Measurements from ENCODE around the gene PFN3. TPM values are rescaled to one million over a fixed set of nuclear protein-coding genes. Genes with fewer than 3 reads are reported as not detected.

Gene PFN3
- total RNA-seq, 1 donor from 2014 or later = not detected

DNA sequence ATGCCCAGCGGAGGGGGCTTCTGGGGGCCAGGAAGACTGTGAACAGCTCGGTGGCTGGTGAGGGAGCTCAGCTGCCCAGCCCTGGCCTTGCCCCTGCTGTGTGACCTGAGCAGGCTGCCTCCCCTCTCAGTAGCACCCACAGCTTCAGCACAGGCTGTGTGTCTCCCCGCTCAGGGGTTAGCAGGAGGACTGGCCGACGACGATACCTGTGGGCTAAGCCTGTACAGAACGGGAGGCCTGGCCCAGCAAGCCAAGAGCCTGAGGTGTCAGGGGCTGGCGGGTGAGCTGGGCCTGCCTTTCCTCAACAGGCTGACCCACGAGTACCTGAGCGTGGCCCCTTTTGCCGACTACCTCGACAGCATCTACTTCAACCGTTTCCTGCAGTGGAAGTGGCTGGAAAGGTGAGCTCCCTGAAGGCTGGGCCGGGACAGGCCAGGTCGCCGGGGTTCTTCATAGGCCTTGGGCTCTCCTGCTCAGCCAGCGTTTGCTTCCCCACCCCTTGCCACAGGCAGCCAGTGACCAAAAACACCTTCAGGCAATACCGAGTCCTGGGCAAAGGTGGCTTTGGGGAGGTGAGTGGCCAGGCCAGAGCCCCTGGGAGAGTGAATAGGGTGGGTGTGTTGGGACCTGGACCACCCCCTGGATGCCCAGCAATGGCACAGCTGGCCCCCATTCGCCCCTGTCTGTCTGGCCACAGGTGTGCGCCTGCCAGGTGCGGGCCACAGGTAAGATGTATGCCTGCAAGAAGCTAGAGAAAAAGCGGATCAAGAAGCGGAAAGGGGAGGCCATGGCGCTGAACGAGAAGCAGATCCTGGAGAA, 32.6 kb upstream of the PFN3 start:
- peaks cover 2% of the 10 kb centered on the region for H3F3A ChIP-seq (ENCODE audit: low read depth)
- no peak overlapping the region for H3K4me3 ChIP-seq
- DNase-seq (ENCODE audit: low spot score) = no peak
- H3K4me2 ChIP-seq = no peak overlapping the region
- no peak for TF ChIP-seq EZH2 (IDR thresholded peaks at IDR 0.05)
- no peak for TF ChIP-seq EZH2phosphoT487 (IDR thresholded peaks at IDR 0.05)
- no peak for TF ChIP-seq CTCF (IDR thresholded peaks at IDR 0.05)
- H3K36me3 ChIP-seq = no peaks in the 10 kb centered on the region
- H3K27ac Mint-ChIP-seq = no peak overlapping the region
- H3K79me2 ChIP-seq (ENCODE audit: low read depth) = peaks cover 18% of the 10 kb centered on the region
- no peaks in the 10 kb centered on the region for H3K27me3 ChIP-seq
- no peaks in the 10 kb centered on the region for H3K9me3 ChIP-seq (ENCODE audit: low read depth)
- no peak overlapping the region for H3K4me3 Mint-ChIP-seq
- peaks cover 20% of the 10 kb centered on the region for H4K20me1 ChIP-seq (ENCODE audit: low read depth)
- H3K36me3 Mint-ChIP-seq = peaks cover 13% of the 10 kb centered on the region
- no peak overlapping the region for H2AFZ ChIP-seq (replicated peaks)
- H3K4me1 Mint-ChIP-seq = peaks cover 16% of the 10 kb centered on the region
- no peak overlapping the region for H3K27ac ChIP-seq
- no peaks in the 10 kb centered on the region for H3K4me1 ChIP-seq
- H3K9me3 Mint-ChIP-seq = no peaks in the 10 kb centered on the region
- H3K9ac ChIP-seq = no peak overlapping the region
- peaks cover 3% of the 10 kb centered on the region for H3K27me3 Mint-ChIP-seq (ENCODE audit: insufficient read depth, low read depth)

GRCh38 chr5:177432143-177432838, 31.8 kb upstream of the PFN3 start:
- Histone ChIP-seq H3K27ac (no peak overlapping the region), H3K27me3 (no peaks in the 10 kb centered on the region), H3K4me3 (no peak overlapping the region), H3F3A (ENCODE audit: low read depth) (no peaks in the 10 kb centered on the region), H3K4me2 (no peak overlapping the region), H3K9me3 (ENCODE audit: low read depth) (no peaks in the 10 kb centered on the region), H3K36me3 (no peaks in the 10 kb centered on the region), H2AFZ (replicated peaks) (no peak overlapping the region), H3K9ac (no peak overlapping the region), H3K4me1 (peaks cover 7% of the 10 kb centered on the region), H4K20me1 (ENCODE audit: low read depth) (peaks cover 28% of the 10 kb centered on the region), H3K79me2 (ENCODE audit: low read depth) (peaks cover 26% of the 10 kb centered on the region)
- H3K4me3 Mint-ChIP-seq = no peak overlapping the region
- TF ChIP-seq CTCF (IDR thresholded peaks at IDR 0.05) = no peak
- no peak for TF ChIP-seq EZH2 (IDR thresholded peaks at IDR 0.05)
- TF ChIP-seq EZH2phosphoT487 (IDR thresholded peaks at IDR 0.05) = no peak
- peaks cover 21% of the 10 kb centered on the region for H3K4me1 Mint-ChIP-seq
- H3K36me3 Mint-ChIP-seq = peaks cover 9% of the 10 kb centered on the region
- no peaks in the 10 kb centered on the region for H3K9me3 Mint-ChIP-seq
- H3K27me3 Mint-ChIP-seq (ENCODE audit: insufficient read depth, low read depth) = peaks cover 3% of the 10 kb centered on the region
- H3K27ac Mint-ChIP-seq = no peak overlapping the region
- no peak for DNase-seq (ENCODE audit: low spot score)

GRCh38 chr5:177431317-177432142, 31.1 kb upstream of the PFN3 start:
- H3K27me3 Mint-ChIP-seq (ENCODE audit: insufficient read depth, low read depth) = peaks cover 2% of the 10 kb centered on the region
- no peak overlapping the region for H2AFZ ChIP-seq (replicated peaks)
- peak overlapping the region; percentile 48 for H3K4me3 Mint-ChIP-seq
- H3K9me3 Mint-ChIP-seq = no peaks in the 10 kb centered on the region
- H3K36me3 Mint-ChIP-seq = peaks cover 4% of the 10 kb centered on the region
- H3K4me1 Mint-ChIP-seq = peaks cover 23% of the 10 kb centered on the region
- H3K27ac Mint-ChIP-seq = no peak overlapping the region
- no peaks in the 10 kb centered on the region for H3K36me3 ChIP-seq
- DNase-seq (ENCODE audit: low spot score) = no peak
- no peaks in the 10 kb centered on the region for H3K9me3 ChIP-seq (ENCODE audit: low read depth)
- H3K4me1 ChIP-seq = peaks cover 9% of the 10 kb centered on the region
- no peaks in the 10 kb centered on the region for H3K27me3 ChIP-seq
- H4K20me1 ChIP-seq (ENCODE audit: low read depth) = peaks cover 33% of the 10 kb centered on the region
- TF ChIP-seq EZH2 (IDR thresholded peaks at IDR 0.05) (no peak), CTCF (IDR thresholded peaks at IDR 0.05) (no peak), EZH2phosphoT487 (IDR thresholded peaks at IDR 0.05) (no peak)
- no peak overlapping the region for H3K9ac ChIP-seq
- H3F3A ChIP-seq (ENCODE audit: low read depth) = no peaks in the 10 kb centered on the region
- no peak overlapping the region for H3K4me2 ChIP-seq
- H3K79me2 ChIP-seq (ENCODE audit: low read depth) = peaks cover 32% of the 10 kb centered on the region
- no peak overlapping the region for H3K4me3 ChIP-seq
- no peak overlapping the region for H3K27ac ChIP-seq
